DMS53 (cell line): ENCODE measurements around the gene CCNL1.

Source experiments
- DNase-seq: peaks from one replicate; lab custom pipeline; 2025; lab: John Stamatoyannopoulos, UW

The CCNL1 gene

GRCh38 chr3:157170861-157171260 lies 10.9 kb upstream of the CCNL1 start:
- no peak for DNase-seq

DNA sequence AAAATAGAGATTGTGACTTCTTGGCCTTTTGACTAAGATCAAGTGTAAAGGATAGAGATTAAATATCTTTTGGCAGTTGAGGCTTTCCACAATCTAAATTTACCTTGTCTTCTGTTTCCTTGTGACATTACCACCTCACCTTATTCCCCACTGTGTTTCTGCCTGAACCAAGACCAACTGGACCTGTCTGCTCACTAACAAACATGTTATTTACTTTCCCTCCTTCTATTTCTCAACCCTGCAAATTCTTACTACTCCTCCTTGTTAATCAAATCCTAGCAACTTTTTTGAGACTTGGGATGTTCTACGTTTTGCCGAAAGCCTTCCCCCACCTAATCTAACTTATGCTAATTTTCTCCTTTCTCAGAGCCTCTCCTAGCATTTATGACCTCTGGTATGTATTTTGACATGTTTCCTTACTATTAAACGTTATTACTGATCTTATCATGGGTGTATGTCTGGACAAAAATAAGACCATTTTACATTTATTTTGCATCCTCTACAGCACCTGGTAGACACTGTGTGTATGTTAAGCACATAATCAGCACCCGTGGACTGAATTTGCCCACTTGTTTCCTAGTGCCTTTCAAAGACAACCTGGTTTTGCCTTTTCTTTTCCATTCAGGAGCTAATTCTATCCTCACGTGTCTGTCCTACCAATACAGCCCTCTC lies 7.6 kb upstream of the CCNL1 start:
- DNase-seq: no peak

GRCh38 chr3:157166561-157166960 lies 6.6 kb upstream of the CCNL1 start:
- DNase-seq: no peak

DNA sequence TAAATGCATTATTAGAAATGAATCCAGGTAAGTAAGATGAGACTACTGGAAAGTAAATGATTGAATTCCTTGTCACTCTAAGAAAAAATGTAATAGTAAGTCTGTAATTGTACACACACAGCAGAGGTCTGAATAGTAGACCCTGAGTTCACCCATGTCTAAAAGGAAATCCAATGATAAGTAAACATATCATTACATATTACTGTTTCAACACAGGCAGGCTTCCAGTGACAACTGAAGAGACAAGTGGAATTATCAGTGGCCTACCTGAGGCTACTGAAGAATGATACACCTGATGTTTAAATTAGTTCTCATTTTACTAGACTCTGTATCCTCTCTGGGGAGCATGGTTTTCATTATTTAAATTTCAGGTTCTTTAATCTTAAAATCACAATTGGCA lies 6.2 kb upstream of the CCNL1 start:
- DNase-seq: no peak

DNA sequence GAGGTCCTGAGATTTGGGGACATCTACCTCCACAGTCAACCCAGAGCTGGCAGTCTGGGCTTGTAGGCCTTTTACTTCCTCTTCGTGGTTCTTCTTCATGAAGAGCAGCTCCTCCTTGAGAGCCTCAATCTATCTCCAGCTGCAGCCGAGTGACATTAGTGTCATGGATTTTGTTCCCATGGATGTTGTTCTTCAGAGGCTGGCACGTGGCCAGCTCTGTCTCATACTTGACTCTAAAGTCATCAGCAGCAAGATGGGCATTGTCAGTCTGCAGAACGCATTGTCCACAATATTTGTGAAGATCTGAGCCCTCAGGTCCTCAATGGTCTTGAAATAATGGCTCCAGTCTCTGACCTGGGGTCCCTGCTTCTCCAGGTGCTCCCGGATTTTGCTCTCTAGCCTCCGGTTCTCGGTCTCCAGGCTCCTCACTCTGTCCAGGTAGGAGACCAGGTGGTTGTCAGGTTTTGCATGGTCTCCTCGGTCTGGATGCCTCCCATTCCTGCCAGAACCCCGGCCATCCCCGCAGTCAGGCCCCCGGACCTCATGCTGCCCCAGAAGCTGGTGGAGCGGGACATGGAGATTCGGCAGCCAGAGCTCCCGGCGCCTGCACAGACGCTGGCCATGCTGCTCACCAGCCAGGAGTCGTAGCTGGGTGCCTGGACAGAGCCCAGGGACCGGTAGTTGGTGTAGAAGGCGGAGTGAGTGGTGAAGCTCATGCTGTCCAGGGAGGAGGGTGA lies 3.4 kb upstream of the CCNL1 start:
- DNase-seq: no peak

- peak; percentile 45 for DNase-seq
Observed at GRCh38 chr3:157162620-157163019, 2.7 kb upstream of the CCNL1 start.

DNA sequence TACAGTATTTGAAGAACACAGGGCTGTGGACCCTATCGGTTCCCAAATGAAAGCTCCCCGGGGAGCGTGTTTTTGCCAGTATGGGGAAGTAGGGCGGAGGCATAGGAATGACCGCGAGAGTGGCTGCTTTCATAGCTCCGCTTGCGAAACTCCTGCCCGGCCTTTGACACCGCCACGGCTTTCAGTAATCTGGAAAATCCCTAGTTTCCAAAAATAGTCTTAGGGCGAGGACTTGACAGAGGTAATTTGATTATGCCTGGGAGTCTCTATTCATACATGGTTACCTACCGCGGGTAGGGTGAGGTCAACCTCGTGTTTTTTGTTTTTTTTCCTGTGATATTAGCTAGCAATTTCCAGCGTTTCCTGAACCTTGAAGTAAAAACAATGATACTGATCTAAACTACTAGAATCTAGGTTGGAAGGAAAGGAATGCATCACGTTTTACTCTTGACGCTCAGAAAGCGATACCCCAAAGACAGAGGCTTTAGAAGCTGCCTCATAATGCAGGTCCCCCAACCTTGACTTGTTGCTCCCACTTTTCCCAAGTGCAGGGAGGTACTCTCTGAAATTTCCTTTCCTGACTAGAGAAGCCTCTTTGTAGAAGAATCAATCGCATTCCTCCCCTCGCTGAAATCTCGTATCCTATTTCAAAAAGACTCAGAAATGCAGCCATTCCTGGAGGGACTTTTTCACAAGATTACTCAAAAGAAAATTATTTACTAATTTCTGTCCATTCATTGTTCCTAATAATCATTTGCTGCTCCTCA lies 894 bp upstream of the CCNL1 start:
- peak; percentile 78 for DNase-seq

- peak; percentile 82 for DNase-seq
Observed at GRCh38 chr3:157159037-157159761, 748 bp downstream of the CCNL1 start.

DNA sequence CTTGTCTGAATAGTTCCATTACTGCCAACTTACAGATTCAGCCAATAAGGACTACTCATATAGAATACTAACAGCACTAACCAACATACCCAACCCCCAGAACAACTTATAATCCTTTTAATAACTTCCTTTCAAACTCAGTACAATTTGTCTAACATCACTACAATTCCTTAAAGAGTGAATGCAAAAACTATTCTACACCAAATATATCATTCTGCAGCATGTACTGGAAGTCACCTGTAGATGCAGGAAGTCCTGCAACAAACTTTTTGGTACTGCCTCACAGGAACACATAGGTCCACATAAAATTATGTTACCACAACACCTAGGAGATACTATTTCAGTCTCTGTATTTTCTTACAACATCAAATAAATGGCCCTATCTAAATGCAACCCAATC lies 2.1 kb downstream of the CCNL1 start:
- no peak for DNase-seq

DNA sequence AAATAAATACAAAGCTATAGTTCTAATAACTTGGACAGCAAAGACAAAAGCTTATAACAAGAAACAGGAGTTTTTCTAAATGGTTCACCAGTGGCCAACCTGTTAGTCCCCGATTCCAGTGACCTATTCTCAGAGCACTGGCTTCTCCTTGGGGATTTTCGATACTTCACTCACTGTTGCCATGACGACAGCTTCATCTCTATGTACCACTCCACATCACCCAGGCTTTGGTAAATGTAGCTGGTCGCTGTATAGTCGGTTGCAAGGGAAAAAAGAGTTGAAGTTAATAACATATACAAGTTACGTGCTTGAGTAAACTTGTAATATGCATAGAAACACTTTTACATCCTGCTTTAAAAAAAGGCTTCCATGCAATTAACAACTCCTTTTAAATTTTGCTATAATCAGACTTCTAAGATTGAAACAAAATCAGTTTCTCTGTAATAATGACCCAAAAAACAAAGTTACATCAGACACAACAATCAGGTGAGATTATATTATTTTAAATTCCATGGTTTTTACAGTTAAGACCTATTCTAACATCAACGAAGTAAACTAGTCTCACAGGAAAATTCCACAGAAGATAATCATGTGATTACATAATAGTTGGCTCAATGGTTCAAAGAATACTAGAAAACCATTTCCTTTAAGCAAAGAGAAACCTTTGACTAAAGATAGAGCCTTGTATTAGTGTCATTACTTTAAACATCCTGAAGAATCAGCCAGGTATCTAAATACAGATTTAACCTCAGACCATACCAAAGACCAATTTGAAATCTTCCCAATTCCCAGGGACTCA lies 2.9 kb downstream of the CCNL1 start:
- DNase-seq: peak; percentile 56

GRCh38 chr3:157155591-157155990 lies 4.4 kb downstream of the CCNL1 start:
- DNase-seq: no peak

- DNase-seq: no peak
Observed at GRCh38 chr3:157154563-157155330, 5.2 kb downstream of the CCNL1 start.

DNA sequence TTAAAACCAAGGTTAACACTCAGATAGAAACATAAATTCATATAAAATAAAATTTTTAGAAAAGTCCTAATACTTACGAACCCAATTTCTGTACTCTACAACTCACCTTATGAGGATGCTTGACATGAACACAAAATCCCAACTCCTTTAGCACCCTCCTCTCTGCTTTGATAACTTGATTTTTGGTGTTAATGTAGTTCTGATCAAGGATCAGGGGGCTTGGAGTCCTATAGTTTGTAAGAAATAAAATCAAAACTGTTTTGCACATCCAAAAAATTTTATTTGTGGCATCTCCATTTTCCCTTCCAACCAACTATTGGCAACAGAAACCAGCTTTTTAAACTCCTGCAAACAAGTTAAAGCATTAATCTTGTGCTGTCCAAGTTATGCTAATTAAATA lies 7.0 kb downstream of the CCNL1 start:
- no peak for DNase-seq

- DNase-seq: no peak
Observed at GRCh38 chr3:157152438-157152837, 7.5 kb downstream of the CCNL1 start.

DNA sequence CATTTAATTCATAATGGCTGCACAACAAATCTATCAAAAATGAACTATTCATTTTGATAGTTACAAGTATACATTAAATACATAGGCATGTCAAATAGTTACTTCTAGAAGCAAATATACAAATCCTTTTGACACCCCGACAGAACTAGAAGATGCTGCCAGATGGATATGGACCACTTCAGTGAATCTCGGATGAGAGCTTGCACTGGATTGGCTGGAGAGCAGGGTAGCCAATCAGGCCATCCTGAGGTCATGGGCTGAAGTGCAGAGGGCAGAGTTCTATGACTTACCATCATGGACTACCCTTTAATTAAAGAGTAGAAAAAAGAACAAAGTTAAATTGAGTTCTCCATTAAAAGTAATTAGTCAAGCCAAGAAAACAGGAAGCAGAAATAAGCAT lies 8.3 kb downstream of the CCNL1 start:
- DNase-seq: no peak

DNA sequence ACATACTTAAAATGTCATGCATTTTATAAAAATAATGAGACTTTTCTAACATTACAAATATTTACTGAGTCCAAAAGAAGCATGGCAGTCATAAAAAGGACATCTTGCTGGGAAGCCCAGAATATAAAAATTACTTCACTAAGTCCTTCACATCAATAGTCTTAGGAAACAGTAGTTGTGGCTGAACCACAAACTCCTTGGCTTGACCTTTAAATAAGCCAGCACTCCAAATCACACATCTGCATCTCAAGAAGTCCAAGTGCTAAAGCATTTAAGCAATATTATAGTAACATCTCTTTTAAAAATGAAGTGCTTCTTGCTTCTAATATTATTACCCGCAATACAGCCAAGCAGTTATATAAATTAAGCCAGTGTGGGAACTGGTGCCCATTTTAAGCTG lies 8.8 kb downstream of the CCNL1 start:
- no peak for DNase-seq

GRCh38 chr3:157149136-157149696 lies 10.7 kb downstream of the CCNL1 start:
- no peak for DNase-seq

DNA sequence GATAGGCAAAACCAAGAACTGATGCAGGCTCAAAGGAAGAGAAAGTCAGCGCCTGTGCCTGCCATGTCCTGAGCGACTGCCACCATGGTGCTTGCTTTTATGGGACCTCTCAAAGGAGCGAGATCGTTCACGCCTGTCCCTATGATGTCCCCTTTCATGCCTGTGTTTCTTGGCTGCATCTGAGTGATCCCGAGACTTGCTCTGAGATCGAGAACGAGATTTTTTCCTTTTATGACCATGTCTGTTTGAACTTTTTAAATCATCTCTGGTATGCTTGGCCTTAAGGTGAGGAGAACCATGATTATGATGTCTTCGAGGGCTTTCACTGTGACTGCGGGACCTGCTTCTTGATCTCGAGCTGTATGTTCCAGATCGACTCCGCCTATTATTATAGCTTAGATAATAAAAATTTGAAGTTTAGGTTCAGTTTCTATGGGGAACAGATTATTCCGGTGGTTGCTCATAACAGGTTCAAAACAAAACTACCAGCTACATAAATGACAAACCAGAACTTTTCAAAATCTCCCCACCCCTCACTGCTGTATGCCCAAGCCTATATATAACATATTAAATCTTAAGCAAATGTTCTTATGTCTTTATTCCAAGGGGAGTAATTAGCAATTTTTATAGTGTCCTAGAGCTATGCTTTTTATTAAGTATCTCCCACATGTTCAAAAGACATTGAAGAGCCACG lies 11.6 kb downstream of the CCNL1 start:
- no peak for DNase-seq

- DNase-seq: no peak
Observed at GRCh38 chr3:157147099-157147803, 12.7 kb downstream of the CCNL1 start.
